ENCODE measurements around the gene PFN3. TPM values are rescaled to one million over a fixed set of nuclear protein-coding genes. Genes with fewer than 3 reads are reported as not detected.

Gene PFN3
- total RNA-seq, 2 experiments from 2014 or later, result not detected

GRCh38 chr5:177396078-177396477, 4.4 kb downstream of the PFN3 start:
- H3K36me3 ChIP-seq (ENCODE audit: insufficient read depth, low read length), result no peaks in the 10 kb centered on the region
- no peaks in the 10 kb centered on the region for H3K9me2 ChIP-seq (ENCODE audit: insufficient read depth, low read length)
- peaks cover 12% of the 10 kb centered on the region for H3K4me1 ChIP-seq (ENCODE audit: insufficient read depth, low read length, poor library complexity, severe bottlenecking)
- intact Hi-C loops (cut with micrococcal nuclease; ENCODE audit: unreplicated experiment), result no loop called here
- no peak overlapping the region for H3K27ac ChIP-seq (ENCODE audit: low read depth, low read length, poor library complexity, severe bottlenecking)
- CTCF ChIA-PET (ENCODE audit: unreplicated experiment), result no interaction called here
- H2AFZ ChIP-seq (ENCODE audit: low read length), result no peak overlapping the region
- DNase-seq (ENCODE audit: low spot score), result no peak
- no peaks in the 10 kb centered on the region for H4K20me1 ChIP-seq (ENCODE audit: insufficient read depth, low read length)
- POLR2A ChIA-PET, result no interaction called here
- no TSS peak for BruUV-seq (replicated peaks)
- H3K4me3 ChIP-seq (ENCODE audit: low read depth, low read length, poor library complexity, severe bottlenecking), result no peak overlapping the region
- H3K79me2 ChIP-seq (ENCODE audit: insufficient read depth, low read depth, low read length), result no peaks in the 10 kb centered on the region
- TF ChIP-seq CTCF (conservative IDR thresholded peaks at IDR 0.05; ENCODE audit: low read length) (no peak), EZH2phosphoT487 (IDR thresholded peaks at IDR 0.05; ENCODE audit: borderline replicate concordance, low read depth, low read length) (no peak)
- no peak overlapping the region for H3K4me2 ChIP-seq (ENCODE audit: low read length)
- no peaks in the 10 kb centered on the region for H3K9me3 ChIP-seq (ENCODE audit: low read length)

- BruUV-seq (replicated peaks), result no TSS peak
Measured at GRCh38 chr5:177393990-177394389, 6.5 kb downstream of the PFN3 start.

More at GRCh38 chr5:177393990-177394389, 6.5 kb downstream of the PFN3 start:
- Histone ChIP-seq H3K4me2 (ENCODE audit: low read length) (no peak overlapping the region), H4K20me1 (ENCODE audit: insufficient read depth, low read length) (no peaks in the 10 kb centered on the region), H2AFZ (ENCODE audit: low read length) (no peak overlapping the region), H3K36me3 (ENCODE audit: insufficient read depth, low read length) (no peaks in the 10 kb centered on the region), H3K4me1 (ENCODE audit: insufficient read depth, low read length, poor library complexity, severe bottlenecking) (peaks cover 33% of the 10 kb centered on the region), H3K4me3 (ENCODE audit: low read depth, low read length, poor library complexity, severe bottlenecking) (no peak overlapping the region), H3K27ac (ENCODE audit: low read depth, low read length, poor library complexity, severe bottlenecking) (no peak overlapping the region), H3K9me3 (ENCODE audit: low read length) (no peaks in the 10 kb centered on the region), H3K79me2 (ENCODE audit: insufficient read depth, low read depth, low read length) (no peaks in the 10 kb centered on the region), H3K9me2 (ENCODE audit: insufficient read depth, low read length) (no peaks in the 10 kb centered on the region)
- no peak for DNase-seq (ENCODE audit: low spot score)
- intact Hi-C loops (cut with micrococcal nuclease; ENCODE audit: unreplicated experiment), result no loop called here
- TF ChIP-seq CTCF (conservative IDR thresholded peaks at IDR 0.05; ENCODE audit: low read length), result no peak
- TF ChIP-seq EZH2phosphoT487 (IDR thresholded peaks at IDR 0.05; ENCODE audit: borderline replicate concordance, low read depth, low read length), result no peak
- POLR2A ChIA-PET, result no interaction called here
- CTCF ChIA-PET (ENCODE audit: unreplicated experiment), result interaction anchor here (0.6 kb wide), 1 partner anchor 104 kb away, joined by 3 read pairs; no protein-coding TSS in a partner anchor
